Kidney epithelial cell (primary cell): ENCODE data around the gene ZNF609. TPM values are rescaled to one million over a fixed set of nuclear protein-coding genes. Genes with fewer than 3 reads are reported as not detected.

Source experiments
- DNase-seq: peaks from one replicate; pipeline ENCODE4 v3.0.0-alpha.2; 2010; ENCODE audit warnings: low read depth
- H3K27me3 ChIP-seq: 2 replicates; pipeline ENCODE4 v1.6.0; 2011; ENCODE audit warnings: low read length; ENCODE audit not compliant: control insufficient read depth, insufficient read depth
- H3K36me3 ChIP-seq: 2 replicates; pipeline ENCODE4 v1.5.1; 2011; ENCODE audit warnings: low read length; ENCODE audit not compliant: control insufficient read depth, insufficient read depth
- H3K4me3 ChIP-seq: 2 replicates; pipeline ENCODE4 v1.5.1; 2011; ENCODE audit warnings: low read depth, mild to moderate bottlenecking, control low read depth, low read length
- CTCF ChIP-seq: IDR thresholded peaks from 2 replicates; pipeline ENCODE4 v1.5.1; 2011; ENCODE audit warnings: mild to moderate bottlenecking, moderate library complexity, low read length, control low read depth, inconsistent platforms; ENCODE audit not compliant: insufficient read depth, poor library complexity, severe bottlenecking
- total RNA-seq: library from RNA; depleted of rRNA; stranded (reverse); fragments of >200 nt; gene quantifications from 2 replicates; pipeline ENCODE4 v1.2.3, GENCODE V29; 2015

ZNF609 gene
- total RNA-seq, 1 donor from 2014 or later: 18.4 TPM

GRCh38 chr15:64523240-64523639, 62.9 kb downstream of the ZNF609 start:
- Histone ChIP-seq H3K36me3 (no peaks in the 10 kb centered on the region), H3K27me3 (no peaks in the 10 kb centered on the region), H3K4me3 (no peak overlapping the region)
- no peak for TF ChIP-seq CTCF
- no peak for DNase-seq

GRCh38 chr15:64524778-64525177, 64.4 kb downstream of the ZNF609 start:
- TF ChIP-seq CTCF: no peak
- no peaks in the 10 kb centered on the region for H3K36me3 ChIP-seq
- no peak for DNase-seq
- no peaks in the 10 kb centered on the region for H3K27me3 ChIP-seq
- H3K4me3 ChIP-seq: no peak overlapping the region

GRCh38 chr15:64525828-64526530, 65.6 kb downstream of the ZNF609 start:
- TF ChIP-seq CTCF: no peak
- no peak for DNase-seq
- no peaks in the 10 kb centered on the region for H3K27me3 ChIP-seq
- no peaks in the 10 kb centered on the region for H3K36me3 ChIP-seq
- H3K4me3 ChIP-seq: no peak overlapping the region

- TF ChIP-seq CTCF: no peak
- Histone ChIP-seq H3K27me3 (no peaks in the 10 kb centered on the region), H3K4me3 (no peak overlapping the region), H3K36me3 (no peaks in the 10 kb centered on the region)
- DNase-seq: peak; percentile 48
Observed at GRCh38 chr15:64527263-64527984, 67.0 kb downstream of the ZNF609 start.

- Histone ChIP-seq H3K4me3 (no peak overlapping the region), H3K36me3 (no peaks in the 10 kb centered on the region), H3K27me3 (no peaks in the 10 kb centered on the region)
- no peak for DNase-seq
- TF ChIP-seq CTCF: no peak
Observed at GRCh38 chr15:64528871-64529270, 68.5 kb downstream of the ZNF609 start.
